Body of pancreas (tissue), 4 donors: ENCODE results near the gene CXADR. TPM values are rescaled to one million over a fixed set of nuclear protein-coding genes. Genes with fewer than 3 reads are reported as not detected.

Source experiments
- ATAC-seq: fragments of 150-250 bp; one replicate; pipeline ENCODE4 v1.9.1; 2016
- DNase-seq, 4 donors: peaks; one replicate each; pipeline ENCODE4 v3.0.0-alpha.2; 2019
- H3K27ac ChIP-seq, 4 donors: fragments of 200-600 bp; sonication (generic); 1 replicate in 3 of 4; 2 replicates in 1 of 4; pipeline versions ENCODE4 v1.5.1 to v1.6.1; 2016 to 2019; ENCODE audit warnings: mild to moderate bottlenecking in 1 of 4, mixed read lengths in 1 of 4, moderate library complexity in 1 of 4
- H3K27me3 ChIP-seq, 2 donors: fragments of 200-600 bp; sonication (generic); one replicate each; pipeline ENCODE4 v1.6.0; 2016; ENCODE audit warnings: mild to moderate bottlenecking in 1 of 2
- H3K36me3 ChIP-seq, 2 donors: fragments of 200-600 bp; sonication (generic); replicated peaks in 1 of 2; 2 replicates each; pipeline ENCODE4 v1.5.1; 2016; ENCODE audit warnings: low read depth in 2 of 2; ENCODE audit not compliant: insufficient read depth in 1 of 2
- H3K4me1 ChIP-seq: fragments of 200-600 bp; sonication (generic); one replicate; pipeline ENCODE4 v1.6.0; 2016
- H3K4me3 ChIP-seq, 2 donors: fragments of 200-600 bp; sonication (generic); 1 replicate in 1 of 2; 2 replicates in 1 of 2; pipeline ENCODE4 v1.5.1; 2016 to 2019
- H3K9me3 ChIP-seq, 3 donors: fragments of 200-600 bp; sonication (generic); 1 replicate in 2 of 3; 2 replicates in 1 of 3; pipeline ENCODE4 v1.5.1; 2016
- CTCF ChIP-seq, 7 experiments: fragments of 450-650 bp in 4 of 7; fragments of 200-600 bp in 3 of 7; sonication (generic) in 3 of 7; IDR thresholded peaks; one replicate each; pipeline ENCODE4 v1.5.1; 2016 to 2019; ENCODE audit warnings: antibody characterized with exemption in 7 of 7
- POLR2A ChIP-seq, 3 donors: fragments of 450-650 bp; IDR thresholded peaks; one replicate each; pipeline ENCODE4 v1.6.1; 2016; ENCODE audit warnings: antibody characterized with exemption in 3 of 3, mild to moderate bottlenecking in 2 of 3
- WGBS, 2 donors: methylation state at CpG; one replicate each; pipeline ENCODE4 v1.1.5; 2017; 5-methylcytosine and 5-hydroxymethylcytosine counted together
- intact Hi-C: fragments of 100-400 bp; cut with DNase I; formaldehyde crosslinking; loops from one replicate; pipeline ENCODE4 v1.15.1; 2023
- total RNA-seq, 2 donors: library from RNA; depleted of rRNA; stranded (reverse); fragments of >200 nt; gene quantifications; one replicate each; pipeline ENCODE4 v1.1.0, GENCODE V29; 2016

CXADR gene
- total RNA-seq, 2 donors from 2014 or later: 28.8 to 41.9 TPM

- no peak for DNase-seq
- H3K4me1 ChIP-seq: peaks cover 10% of the 10 kb centered on the region
- no peak for TF ChIP-seq POLR2A (IDR thresholded peaks at IDR 0.05)
- no peak for TF ChIP-seq CTCF (IDR thresholded peaks at IDR 0.05)
- WGBS, 2 donors: 96% methylated on average over 8 of the region's 8 CpGs
- H3K27me3 ChIP-seq: no peaks in the 10 kb centered on the region
- no peak for ATAC-seq
- no peak overlapping the region for H3K27ac ChIP-seq
- intact Hi-C loops: no loop called here
- no peaks in the 10 kb centered on the region for H3K9me3 ChIP-seq
- no peak overlapping the region for H3K4me3 ChIP-seq
- no peaks in the 10 kb centered on the region for H3K36me3 ChIP-seq
Observed at GRCh38 chr21:17580319-17580718, 67.5 kb downstream of the CXADR start.

GRCh38 chr21:17583898-17584297 is 71.1 kb downstream of the CXADR start:
- DNase-seq (no peak), ATAC-seq (no peak)
- H3K27ac ChIP-seq: no peak overlapping the region
- no peaks in the 10 kb centered on the region for H3K4me1 ChIP-seq
- no peak overlapping the region for H3K4me3 ChIP-seq
- WGBS, 2 donors: 75 to 82% methylated on average over 3 of the region's 3 CpGs
- H3K36me3 ChIP-seq: no peaks in the 10 kb centered on the region
- H3K9me3 ChIP-seq: no peaks in the 10 kb centered on the region
- no peaks in the 10 kb centered on the region for H3K27me3 ChIP-seq
- intact Hi-C loops: no loop called here
- TF ChIP-seq POLR2A (IDR thresholded peaks at IDR 0.05) (no peak), CTCF (IDR thresholded peaks at IDR 0.05) (no peak)

GRCh38 chr21:17585875-17586450 is 73.1 kb downstream of the CXADR start:
- ATAC-seq (peak; percentile 73), DNase-seq (peak in 1 of 4 donors; percentile 28)
- intact Hi-C loops: loop anchor here (5.0 kb wide), 1 partner anchor 199 kb away; no protein-coding TSS in a partner anchor
- peak; percentile 34 to 73 (median 71) for TF ChIP-seq CTCF (IDR thresholded peaks at IDR 0.05)
- no peak for TF ChIP-seq POLR2A (IDR thresholded peaks at IDR 0.05)
- H3K36me3 ChIP-seq: no peaks in the 10 kb centered on the region
- H3K9me3 ChIP-seq: no peaks in the 10 kb centered on the region
- H3K4me3 ChIP-seq: no peak overlapping the region
- H3K27me3 ChIP-seq: no peaks in the 10 kb centered on the region
- 5 to 6% methylated on average over 3 of the region's 3 CpGs for WGBS, 2 donors
- no peaks in the 10 kb centered on the region for H3K4me1 ChIP-seq
- no peak overlapping the region for H3K27ac ChIP-seq

GRCh38 chr21:17590430-17590829 is 77.6 kb downstream of the CXADR start:
- 63 to 66% methylated on average over 4 of the region's 4 CpGs for WGBS, 2 donors
- no peak overlapping the region for H3K27ac ChIP-seq
- no peaks in the 10 kb centered on the region for H3K9me3 ChIP-seq
- peaks cover 0 to 8% of the 10 kb centered on the region in 2 donors for H3K36me3 ChIP-seq
- intact Hi-C loops: no loop called here
- H3K27me3 ChIP-seq: no peaks in the 10 kb centered on the region
- H3K4me3 ChIP-seq: no peak overlapping the region
- DNase-seq: no peak
- no peak for ATAC-seq
- no peaks in the 10 kb centered on the region for H3K4me1 ChIP-seq
- TF ChIP-seq CTCF (IDR thresholded peaks at IDR 0.05) (no peak), POLR2A (IDR thresholded peaks at IDR 0.05) (no peak)

- intact Hi-C loops: no loop called here
- no peak for ATAC-seq
- 63 to 67% methylated on average over 1 of the region's 1 CpG for WGBS, 2 donors
- Histone ChIP-seq H3K4me1 (no peaks in the 10 kb centered on the region), H3K4me3 (no peak overlapping the region), H3K36me3 (peaks cover 0 to 10% of the 10 kb centered on the region in 2 donors), H3K9me3 (no peaks in the 10 kb centered on the region), H3K27ac (no peak overlapping the region), H3K27me3 (no peaks in the 10 kb centered on the region)
- DNase-seq: no peak
- TF ChIP-seq CTCF (IDR thresholded peaks at IDR 0.05) (no peak), POLR2A (IDR thresholded peaks at IDR 0.05) (no peak)
Observed at GRCh38 chr21:17597680-17598079, 84.8 kb downstream of the CXADR start.
